G401.6 (cell line): ENCODE results near the gene ATF4.

Experiments
- FAIRE-seq: peaks from 2 replicates; lab custom pipeline; 2012; peaks lifted over from hg19 to GRCh38; lab: Jason Lieb, UNC

Gene ATF4

GRCh38 chr22:39558950-39559349 lies 38.6 kb downstream of the ATF4 start:
- FAIRE-seq = no peak

GRCh38 chr22:39559456-39560105 lies 39.2 kb downstream of the ATF4 start:
- FAIRE-seq = no peak

DNA sequence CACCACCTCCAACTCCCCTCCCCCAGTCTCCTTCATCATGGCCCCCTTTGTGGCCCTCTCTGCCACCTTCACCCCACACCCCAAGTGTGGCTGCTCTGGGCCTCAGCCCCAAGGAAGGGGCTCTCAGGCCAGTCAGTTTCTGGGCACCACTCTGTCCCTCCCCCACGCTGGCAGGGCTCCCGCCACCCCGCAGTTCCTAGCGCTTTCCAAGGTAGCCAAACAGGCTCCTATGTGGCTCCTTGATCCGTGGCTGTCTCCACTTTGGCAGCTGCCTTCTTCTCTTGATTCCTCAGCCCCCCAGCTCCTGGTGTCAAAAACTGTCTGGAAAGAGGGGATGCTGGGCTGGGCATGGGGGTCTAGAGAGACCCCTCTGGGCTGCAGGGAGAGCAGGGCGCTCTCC lies 39.8 kb downstream of the ATF4 start:
- no peak for FAIRE-seq

DNA sequence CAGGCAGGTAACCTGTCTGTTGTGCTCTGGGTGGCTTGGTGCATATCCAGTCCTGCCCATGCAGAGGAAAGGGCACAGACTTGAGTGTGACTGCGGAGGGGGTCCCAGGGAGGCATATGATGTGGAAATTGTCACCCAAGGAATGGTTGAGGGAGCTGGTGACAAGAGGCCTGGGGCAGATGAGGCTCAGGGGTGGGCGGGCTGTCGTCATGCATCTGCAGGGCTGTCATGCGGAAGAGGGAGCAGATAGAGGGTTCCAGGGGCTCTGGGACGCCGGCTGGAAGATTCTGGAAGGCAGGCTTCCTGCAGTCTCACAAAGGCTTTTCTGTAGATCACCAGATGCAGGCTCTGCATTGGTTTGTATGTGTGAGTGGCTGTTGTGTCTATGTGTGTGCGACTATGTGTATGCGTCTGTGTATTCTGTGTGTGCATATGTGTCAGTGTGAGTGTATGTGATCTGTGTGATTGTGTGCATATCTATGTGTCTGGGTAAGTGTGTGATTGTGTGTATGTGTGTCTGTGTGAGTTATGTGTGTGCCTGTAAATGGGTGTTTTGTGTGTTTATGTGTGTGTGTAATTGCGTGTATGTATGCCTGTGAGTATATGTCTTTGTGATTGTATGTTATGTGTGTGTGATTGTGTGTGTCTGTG lies 42.6 kb downstream of the ATF4 start:
- FAIRE-seq = no peak

DNA sequence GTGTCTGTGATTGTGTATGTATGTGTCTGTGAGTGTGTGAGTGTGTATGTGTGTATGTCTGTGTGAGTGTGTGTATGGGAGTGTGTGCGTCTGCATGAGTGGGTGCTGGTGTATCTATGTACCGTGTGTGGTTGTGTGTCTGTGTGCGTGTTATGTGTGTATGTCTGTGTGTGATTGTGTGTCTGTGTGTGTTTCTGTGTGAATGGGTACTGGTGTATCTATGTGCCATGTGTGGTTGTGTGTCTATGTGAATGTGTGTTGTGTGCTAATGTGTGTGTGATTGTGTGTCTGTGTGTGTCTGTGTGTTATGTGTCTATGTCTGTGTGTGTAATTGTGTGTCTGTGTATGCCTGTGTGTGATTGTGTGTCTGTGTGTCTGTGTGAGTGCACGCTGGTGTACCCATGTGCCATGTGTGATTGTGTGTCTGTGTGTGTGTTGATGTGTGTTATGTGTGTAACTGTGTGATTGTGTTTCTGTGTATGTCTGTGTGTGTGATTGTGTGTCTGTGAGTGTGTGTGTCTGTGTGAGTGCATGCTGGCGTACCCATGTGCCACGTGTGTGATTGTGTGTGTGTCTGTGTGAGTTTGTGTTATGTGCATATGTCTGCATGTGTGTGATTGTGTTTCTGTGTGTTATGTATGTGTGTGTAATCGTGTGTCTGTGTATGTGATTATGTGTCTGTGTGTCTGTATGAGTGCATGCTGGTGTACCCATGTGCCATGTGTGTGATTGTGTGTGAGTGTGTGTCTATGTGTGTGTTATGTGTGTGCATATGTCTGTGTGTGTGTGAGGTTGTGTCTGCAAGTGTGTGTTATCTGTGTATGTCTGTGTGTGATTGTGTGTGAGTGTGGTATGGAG lies 43.4 kb downstream of the ATF4 start:
- FAIRE-seq = no peak

- FAIRE-seq = no peak
These were observed 45.1 kb downstream of the ATF4 start for GRCh38 chr22:39565414-39565944.

- no peak for FAIRE-seq
These were observed 47.0 kb downstream of the ATF4 start for GRCh38 chr22:39567135-39567946.

GRCh38 chr22:39568278-39568981 lies 48.1 kb downstream of the ATF4 start:
- no peak for FAIRE-seq

- no peak for FAIRE-seq
These were observed 48.7 kb downstream of the ATF4 start for GRCh38 chr22:39569066-39569465.

- no peak for FAIRE-seq
These were observed 49.9 kb downstream of the ATF4 start for GRCh38 chr22:39570226-39570625.

DNA sequence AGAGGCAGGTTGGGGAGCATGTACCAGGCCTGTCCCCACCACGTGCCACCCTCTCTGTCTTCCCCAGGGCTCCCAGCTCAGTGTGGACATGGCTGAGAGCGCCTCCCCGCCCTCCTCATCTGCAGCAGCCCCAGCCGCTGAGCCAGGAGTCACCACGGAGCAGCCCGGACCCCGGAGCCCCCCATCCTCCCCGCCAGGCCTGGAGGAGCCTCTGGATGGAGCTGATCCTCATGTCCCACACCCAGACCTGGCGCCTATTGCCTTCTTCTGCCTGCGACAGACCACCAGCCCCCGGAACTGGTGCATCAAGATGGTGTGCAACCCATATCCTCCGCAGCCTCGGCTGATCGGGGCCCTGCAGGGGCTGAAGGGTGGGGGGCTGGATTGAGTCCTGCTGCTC lies 50.3 kb downstream of the ATF4 start, which contains the start of gene CACNA1I:
TSS of gene CACNA1I (plus strand) at position 89 of the 400 bp plus-strand sequence. CDS start at position 89, 0 bp downstream.
- FAIRE-seq = no peak

GRCh38 chr22:39571538-39571937 lies 51.2 kb downstream of the ATF4 start:
- no peak for FAIRE-seq
